ENCODE data around the gene HLA-DQB2. TPM values are rescaled to one million over a fixed set of nuclear protein-coding genes. Genes with fewer than 3 reads are reported as not detected.

Gene HLA-DQB2
- total RNA-seq, 1 experiment from 2014 or later: not detected

DNA sequence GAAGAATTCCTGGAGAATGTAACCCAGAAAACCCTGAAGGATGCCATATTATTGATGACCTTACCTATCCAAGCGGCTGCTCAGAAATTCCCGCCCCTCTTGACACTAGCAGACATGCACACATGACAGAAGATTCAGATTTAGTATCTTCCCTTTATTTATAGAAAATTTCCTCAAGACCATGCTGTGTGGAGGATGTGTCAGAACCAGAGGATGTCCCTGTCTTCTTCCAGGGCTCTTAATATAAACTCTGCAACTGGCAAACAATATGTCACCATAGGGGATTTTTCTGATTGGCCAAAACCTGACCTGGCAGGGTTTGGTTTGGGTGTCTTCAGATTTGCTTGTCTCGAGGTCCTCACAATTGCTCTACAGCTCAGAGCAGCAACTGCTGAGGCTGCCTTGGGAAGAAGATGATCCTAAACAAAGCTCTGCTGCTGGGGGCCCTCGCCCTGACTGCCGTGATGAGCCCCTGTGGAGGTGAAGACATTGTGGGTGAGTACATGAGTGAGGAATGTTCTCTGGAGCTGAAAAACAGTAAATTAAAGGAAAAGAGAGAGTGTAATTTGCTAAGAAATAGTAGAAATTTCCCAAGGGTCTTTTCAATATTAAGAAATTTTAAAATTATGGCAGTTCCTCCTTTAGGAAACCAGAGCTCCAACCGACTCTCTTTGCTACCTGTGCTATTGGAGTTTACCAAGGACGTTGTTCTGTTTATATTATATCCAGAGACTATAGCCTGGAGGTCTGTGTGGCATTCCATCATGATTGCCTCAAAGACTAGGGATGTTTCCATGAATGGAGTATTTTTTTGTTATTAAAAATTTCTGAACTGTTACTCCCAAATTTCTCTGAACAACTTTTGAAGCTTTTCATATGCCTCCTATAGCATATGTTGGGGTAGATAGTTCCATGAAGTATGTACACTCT, 22.0 kb downstream of the HLA-DQB2 start, which contains the start of gene HLA-DQA2:
Gene HLA-DQA2 (plus strand): TSS at position 361 of the 930 bp plus-strand sequence. CDS start 53 bp downstream, at position 414.
- Histone ChIP-seq H3K27ac (ENCODE audit: low read length) (no peak within 1 kb of the TSS), H3K4me1 (ENCODE audit: control insufficient read depth, insufficient read depth, low read length) (no peaks in the 10 kb centered on the region), H3K36me3 (ENCODE audit: control insufficient read depth, insufficient read depth, low read length) (no peaks in the 10 kb centered on the region), H3K27me3 (ENCODE audit: control insufficient read depth, insufficient read depth, low read length) (peaks cover 14% of the 10 kb centered on the region), H3K4me3 (ENCODE audit: low read depth in 2 of 2, low read length in 2 of 2) (no peak within 1 kb of the TSS), H3K9me3 (ENCODE audit: control insufficient read depth, insufficient read depth, low read depth, low read length) (no peaks in the 10 kb centered on the region)
- no peak for TF ChIP-seq TCF7L2 (IDR thresholded peaks at IDR 0.05; ENCODE audit: low read depth, low read length)
- TF ChIP-seq, protein P1, sequence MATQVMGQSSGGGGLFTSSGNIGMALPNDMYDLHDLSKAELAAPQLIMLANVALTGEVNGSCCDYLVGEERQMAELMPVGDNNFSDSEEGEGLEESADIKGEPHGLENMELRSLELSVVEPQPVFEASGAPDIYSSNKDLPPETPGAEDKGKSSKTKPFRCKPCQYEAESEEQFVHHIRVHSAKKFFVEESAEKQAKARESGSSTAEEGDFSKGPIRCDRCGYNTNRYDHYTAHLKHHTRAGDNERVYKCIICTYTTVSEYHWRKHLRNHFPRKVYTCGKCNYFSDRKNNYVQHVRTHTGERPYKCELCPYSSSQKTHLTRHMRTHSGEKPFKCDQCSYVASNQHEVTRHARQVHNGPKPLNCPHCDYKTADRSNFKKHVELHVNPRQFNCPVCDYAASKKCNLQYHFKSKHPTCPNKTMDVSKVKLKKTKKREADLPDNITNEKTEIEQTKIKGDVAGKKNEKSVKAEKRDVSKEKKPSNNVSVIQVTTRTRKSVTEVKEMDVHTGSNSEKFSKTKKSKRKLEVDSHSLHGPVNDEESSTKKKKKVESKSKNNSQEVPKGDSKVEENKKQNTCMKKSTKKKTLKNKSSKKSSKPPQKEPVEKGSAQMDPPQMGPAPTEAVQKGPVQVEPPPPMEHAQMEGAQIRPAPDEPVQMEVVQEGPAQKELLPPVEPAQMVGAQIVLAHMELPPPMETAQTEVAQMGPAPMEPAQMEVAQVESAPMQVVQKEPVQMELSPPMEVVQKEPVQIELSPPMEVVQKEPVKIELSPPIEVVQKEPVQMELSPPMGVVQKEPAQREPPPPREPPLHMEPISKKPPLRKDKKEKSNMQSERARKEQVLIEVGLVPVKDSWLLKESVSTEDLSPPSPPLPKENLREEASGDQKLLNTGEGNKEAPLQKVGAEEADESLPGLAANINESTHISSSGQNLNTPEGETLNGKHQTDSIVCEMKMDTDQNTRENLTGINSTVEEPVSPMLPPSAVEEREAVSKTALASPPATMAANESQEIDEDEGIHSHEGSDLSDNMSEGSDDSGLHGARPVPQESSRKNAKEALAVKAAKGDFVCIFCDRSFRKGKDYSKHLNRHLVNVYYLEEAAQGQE (IDR thresholded peaks at IDR 0.05; ENCODE audit: insufficient read depth in 1 of 2, low read depth in 2 of 2, low read length in 1 of 2): no peak
- DNase-seq (ENCODE audit: low read depth, low spot score) (no peak), ATAC-seq (no peak)
- CTCF ChIA-PET: no interaction called here
- in situ Hi-C loops (cut with HindIII; ENCODE audit: low pct_unique_long_range_greater_than_20kb, low sequenced_read_pairs): no loop called here
- POLR2A ChIA-PET: no interaction called here
- intact Hi-C loops (cut with micrococcal nuclease; ENCODE audit: unreplicated experiment): no loop called here
- BruUV-seq (replicated peaks): no TSS peak

DNA sequence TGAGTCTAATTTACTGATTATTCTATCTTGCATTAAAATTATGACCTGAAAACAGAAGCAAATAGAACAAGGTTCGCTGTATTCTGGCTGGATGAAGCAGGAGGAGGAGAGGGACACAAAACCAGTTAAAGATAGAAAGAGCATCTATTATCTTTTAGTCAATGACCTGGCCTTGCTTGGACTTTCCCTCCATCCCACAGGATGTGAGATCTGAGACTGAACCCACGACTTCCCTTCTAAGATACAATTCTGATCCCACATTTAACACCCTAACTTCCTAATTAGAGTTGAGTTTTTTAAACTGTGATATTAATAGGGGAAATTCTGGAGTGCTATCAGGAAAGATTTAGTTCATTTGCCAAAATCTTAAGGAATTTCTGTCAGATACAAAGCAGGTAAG, 25.2 kb downstream of the HLA-DQB2 start:
- POLR2A ChIA-PET: no interaction called here
- intact Hi-C loops (cut with micrococcal nuclease; ENCODE audit: unreplicated experiment): no loop called here
- DNase-seq (ENCODE audit: low read depth, low spot score): no peak

More for the DNA sequence above, 25.2 kb downstream of the HLA-DQB2 start:
- Histone ChIP-seq H3K4me3 (ENCODE audit: low read depth in 2 of 2, low read length in 2 of 2) (no peak overlapping the region), H3K27ac (ENCODE audit: low read length) (no peak overlapping the region), H3K36me3 (ENCODE audit: control insufficient read depth, insufficient read depth, low read length) (no peaks in the 10 kb centered on the region; the same call in 1 of the 2 replicates), H3K9me3 (ENCODE audit: control insufficient read depth, insufficient read depth, low read depth, low read length) (no peaks in the 10 kb centered on the region), H3K4me1 (ENCODE audit: control insufficient read depth, insufficient read depth, low read length) (no peaks in the 10 kb centered on the region), H3K27me3 (ENCODE audit: control insufficient read depth, insufficient read depth, low read length) (peaks cover 12% of the 10 kb centered on the region)
- CTCF ChIA-PET: no interaction called here
- BruUV-seq (replicated peaks): no TSS peak
- ATAC-seq: no peak
- in situ Hi-C loops (cut with HindIII; ENCODE audit: low pct_unique_long_range_greater_than_20kb, low sequenced_read_pairs): no loop called here
- TF ChIP-seq, protein P2, sequence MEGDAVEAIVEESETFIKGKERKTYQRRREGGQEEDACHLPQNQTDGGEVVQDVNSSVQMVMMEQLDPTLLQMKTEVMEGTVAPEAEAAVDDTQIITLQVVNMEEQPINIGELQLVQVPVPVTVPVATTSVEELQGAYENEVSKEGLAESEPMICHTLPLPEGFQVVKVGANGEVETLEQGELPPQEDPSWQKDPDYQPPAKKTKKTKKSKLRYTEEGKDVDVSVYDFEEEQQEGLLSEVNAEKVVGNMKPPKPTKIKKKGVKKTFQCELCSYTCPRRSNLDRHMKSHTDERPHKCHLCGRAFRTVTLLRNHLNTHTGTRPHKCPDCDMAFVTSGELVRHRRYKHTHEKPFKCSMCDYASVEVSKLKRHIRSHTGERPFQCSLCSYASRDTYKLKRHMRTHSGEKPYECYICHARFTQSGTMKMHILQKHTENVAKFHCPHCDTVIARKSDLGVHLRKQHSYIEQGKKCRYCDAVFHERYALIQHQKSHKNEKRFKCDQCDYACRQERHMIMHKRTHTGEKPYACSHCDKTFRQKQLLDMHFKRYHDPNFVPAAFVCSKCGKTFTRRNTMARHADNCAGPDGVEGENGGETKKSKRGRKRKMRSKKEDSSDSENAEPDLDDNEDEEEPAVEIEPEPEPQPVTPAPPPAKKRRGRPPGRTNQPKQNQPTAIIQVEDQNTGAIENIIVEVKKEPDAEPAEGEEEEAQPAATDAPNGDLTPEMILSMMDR (IDR thresholded peaks at IDR 0.05): no peak
- TF ChIP-seq SIN3A (IDR thresholded peaks at IDR 0.05; ENCODE audit: borderline replicate concordance, insufficient read depth, low read depth, low read length) (no peak), TCF7L2 (IDR thresholded peaks at IDR 0.05; ENCODE audit: low read depth, low read length) (no peak), POLR2AphosphoS5 (IDR thresholded peaks at IDR 0.05; ENCODE audit: low read depth, low read length) (no peak)
- TF ChIP-seq, protein P1 (IDR thresholded peaks at IDR 0.05; ENCODE audit: insufficient read depth in 1 of 2, low read depth in 2 of 2, low read length in 1 of 2): no peak

Data from Panc1 (cell line).